Ishikawa (cell line): ENCODE measurements around the gene SSBP3.

Experiments used
- CEBPB ChIP-seq: IDR thresholded peaks from 2 replicates; pipeline ENCODE4 v1.6.1; 2012
- EGR1 ChIP-seq: IDR thresholded peaks from 2 replicates; pipeline ENCODE4 v1.6.1; 2012
- EP300 ChIP-seq: IDR thresholded peaks from 2 replicates; pipeline ENCODE4 v1.6.1; 2012; ENCODE audit warnings: borderline replicate concordance
- FOXM1 ChIP-seq: IDR thresholded peaks from 2 replicates; pipeline ENCODE4 v1.6.1; 2012; ENCODE audit warnings: low read depth, borderline replicate concordance
- TAF1 ChIP-seq: IDR thresholded peaks from 2 replicates; pipeline ENCODE4 v1.6.1; 2012; ENCODE audit warnings: low read depth, mild to moderate bottlenecking
- TEAD4 ChIP-seq: IDR thresholded peaks from 2 replicates; pipeline ENCODE4 v1.6.1; 2012
- YY1 ChIP-seq: IDR thresholded peaks from 2 replicates; pipeline ENCODE4 v1.6.1; 2012; ENCODE audit warnings: low read depth
- ZBTB7A ChIP-seq: IDR thresholded peaks from 2 replicates; pipeline ENCODE4 v1.6.1; 2012; ENCODE audit warnings: low read depth
- TF ChIP-seq, protein P1 (sequence below): IDR thresholded peaks from 2 replicates; pipeline ENCODE4 v1.6.1; 2012
- TF ChIP-seq, protein P2 (sequence below): IDR thresholded peaks from 2 replicates; pipeline ENCODE4 v1.6.1; 2012; ENCODE audit warnings: low read depth, mild to moderate bottlenecking
- TF ChIP-seq, protein P3 (sequence below): IDR thresholded peaks from 2 replicates; pipeline ENCODE4 v1.6.1; 2012

DNA sequence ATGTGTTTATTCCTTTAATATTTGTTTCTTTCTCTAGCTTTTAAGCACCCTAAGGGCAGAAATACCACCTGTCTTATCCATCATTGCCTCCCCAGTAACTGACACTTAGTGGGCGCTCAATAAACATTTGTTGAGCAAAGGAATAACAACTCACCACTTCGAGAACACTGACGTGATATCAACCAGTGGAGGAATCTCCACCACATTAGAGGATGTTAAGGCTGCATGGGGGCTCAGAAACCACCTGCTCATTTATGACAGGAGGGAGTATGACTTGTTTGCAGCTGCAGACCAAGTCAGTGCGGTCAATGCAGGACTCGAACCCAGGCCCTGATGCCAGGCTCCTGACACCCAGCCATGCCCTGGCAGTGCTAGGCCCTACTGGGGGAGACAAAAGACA is 103.6 kb downstream of the SSBP3 start:
- no peak for TF ChIP-seq EP300
- TF ChIP-seq, protein P1, sequence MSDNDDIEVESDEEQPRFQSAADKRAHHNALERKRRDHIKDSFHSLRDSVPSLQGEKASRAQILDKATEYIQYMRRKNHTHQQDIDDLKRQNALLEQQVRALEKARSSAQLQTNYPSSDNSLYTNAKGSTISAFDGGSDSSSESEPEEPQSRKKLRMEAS: no peak
- no peak for TF ChIP-seq ZBTB7A
- TF ChIP-seq CEBPB: no peak
- TF ChIP-seq FOXM1: no peak
- TF ChIP-seq, protein P2, sequence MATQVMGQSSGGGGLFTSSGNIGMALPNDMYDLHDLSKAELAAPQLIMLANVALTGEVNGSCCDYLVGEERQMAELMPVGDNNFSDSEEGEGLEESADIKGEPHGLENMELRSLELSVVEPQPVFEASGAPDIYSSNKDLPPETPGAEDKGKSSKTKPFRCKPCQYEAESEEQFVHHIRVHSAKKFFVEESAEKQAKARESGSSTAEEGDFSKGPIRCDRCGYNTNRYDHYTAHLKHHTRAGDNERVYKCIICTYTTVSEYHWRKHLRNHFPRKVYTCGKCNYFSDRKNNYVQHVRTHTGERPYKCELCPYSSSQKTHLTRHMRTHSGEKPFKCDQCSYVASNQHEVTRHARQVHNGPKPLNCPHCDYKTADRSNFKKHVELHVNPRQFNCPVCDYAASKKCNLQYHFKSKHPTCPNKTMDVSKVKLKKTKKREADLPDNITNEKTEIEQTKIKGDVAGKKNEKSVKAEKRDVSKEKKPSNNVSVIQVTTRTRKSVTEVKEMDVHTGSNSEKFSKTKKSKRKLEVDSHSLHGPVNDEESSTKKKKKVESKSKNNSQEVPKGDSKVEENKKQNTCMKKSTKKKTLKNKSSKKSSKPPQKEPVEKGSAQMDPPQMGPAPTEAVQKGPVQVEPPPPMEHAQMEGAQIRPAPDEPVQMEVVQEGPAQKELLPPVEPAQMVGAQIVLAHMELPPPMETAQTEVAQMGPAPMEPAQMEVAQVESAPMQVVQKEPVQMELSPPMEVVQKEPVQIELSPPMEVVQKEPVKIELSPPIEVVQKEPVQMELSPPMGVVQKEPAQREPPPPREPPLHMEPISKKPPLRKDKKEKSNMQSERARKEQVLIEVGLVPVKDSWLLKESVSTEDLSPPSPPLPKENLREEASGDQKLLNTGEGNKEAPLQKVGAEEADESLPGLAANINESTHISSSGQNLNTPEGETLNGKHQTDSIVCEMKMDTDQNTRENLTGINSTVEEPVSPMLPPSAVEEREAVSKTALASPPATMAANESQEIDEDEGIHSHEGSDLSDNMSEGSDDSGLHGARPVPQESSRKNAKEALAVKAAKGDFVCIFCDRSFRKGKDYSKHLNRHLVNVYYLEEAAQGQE: no peak
- no peak for TF ChIP-seq TAF1
- TF ChIP-seq TEAD4: no peak
- TF ChIP-seq EGR1: no peak
- no peak for TF ChIP-seq YY1
- TF ChIP-seq, protein P3, sequence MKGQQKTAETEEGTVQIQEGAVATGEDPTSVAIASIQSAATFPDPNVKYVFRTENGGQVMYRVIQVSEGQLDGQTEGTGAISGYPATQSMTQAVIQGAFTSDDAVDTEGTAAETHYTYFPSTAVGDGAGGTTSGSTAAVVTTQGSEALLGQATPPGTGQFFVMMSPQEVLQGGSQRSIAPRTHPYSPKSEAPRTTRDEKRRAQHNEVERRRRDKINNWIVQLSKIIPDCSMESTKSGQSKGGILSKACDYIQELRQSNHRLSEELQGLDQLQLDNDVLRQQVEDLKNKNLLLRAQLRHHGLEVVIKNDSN: no peak
